PC-3 (cell line): Measurements from ENCODE around the gene SWT1. TPM values are rescaled to one million over a fixed set of nuclear protein-coding genes. Genes with fewer than 3 reads are reported as not detected.

ENCODE experiments used
- ATAC-seq: fragments of 200-7000 bp; cut with Tn5 transposase; 2 replicates; pipeline ENCODE4 v1.9.1; 2020; ENCODE audit warnings: mild to moderate bottlenecking, moderate library complexity
- BruUV-seq: library from RNA; stranded (reverse); fragments of 400-500 nt; replicated peaks from 2 replicates; lab custom pipeline; 2021; lab: Mats Ljungman, UMichigan
- CTCF ChIA-PET: fragments of 300-600 bp; sonication (Branson Sonifier 250); formaldehyde crosslinking; loops from one replicate; lab custom pipeline; 2022; ENCODE audit warnings: antibody characterized with exemption; lab: Charles Lee
- POLR2A ChIA-PET: fragments of 300-600 bp; sonication (Branson Sonifier 250); formaldehyde crosslinking; loops from one replicate; lab custom pipeline; 2022; ENCODE audit warnings: antibody characterized with exemption; ENCODE audit not compliant: unreplicated experiment; lab: Charles Lee
- DNase-seq: peaks from one replicate; pipeline ENCODE4 v3.0.0-alpha.2; 2015
- H2AFZ ChIP-seq: fragments of 300-600 bp; sonication (generic); 2 replicates; pipeline ENCODE4 v1.6.0; 2016; ENCODE audit warnings: antibody characterized with exemption, low read length
- H3F3A ChIP-seq: fragments of 300-600 bp; sonication (generic); one replicate; pipeline ENCODE4 v1.6.0; 2017; ENCODE audit warnings: antibody characterized with exemption, low read length, control low read depth, mild to moderate bottlenecking; ENCODE audit not compliant: unreplicated experiment
- H3K27ac ChIP-seq: fragments of 300-600 bp; sonication (generic); 2 replicates; pipeline ENCODE4 v1.5.1; 2016; ENCODE audit warnings: mild to moderate bottlenecking, low read length
- H3K27me3 ChIP-seq: fragments of 300-600 bp; sonication (generic); 2 replicates; pipeline ENCODE4 v1.6.1; 2016; ENCODE audit warnings: low read length, mixed read lengths
- H3K36me3 ChIP-seq: fragments of 300-600 bp; sonication (generic); 2 replicates; pipeline ENCODE4 v1.6.1; 2016; ENCODE audit warnings: low read depth, mixed run types, low read length, mixed read lengths
- H3K4me1 ChIP-seq: fragments of 300-600 bp; sonication (generic); 2 replicates; pipeline ENCODE4 v1.5.1; 2016; ENCODE audit warnings: low read length; ENCODE audit not compliant: insufficient read depth
- H3K4me2 ChIP-seq: fragments of 300-600 bp; sonication (generic); 2 replicates; pipeline ENCODE4 v1.6.0; 2016; ENCODE audit warnings: low read length
- H3K4me3 ChIP-seq: fragments of 300-600 bp; sonication (generic); 2 replicates; pipeline ENCODE4 v1.5.1; 2016; ENCODE audit warnings: mild to moderate bottlenecking, low read length, mixed read lengths
- H3K79me2 ChIP-seq: fragments of 300-600 bp; sonication (generic); 2 replicates; pipeline ENCODE4 v1.6.1; 2017; ENCODE audit warnings: low read length, mixed read lengths
- H3K9ac ChIP-seq: fragments of 300-600 bp; sonication (generic); 2 replicates; pipeline ENCODE4 v1.6.0; 2016; ENCODE audit warnings: mild to moderate bottlenecking, low read length
- H3K9me2 ChIP-seq: fragments of 300-600 bp; sonication (generic); replicated peaks from 2 replicates; pipeline ENCODE4 v1.6.1; 2016; ENCODE audit warnings: mixed run types, low read length, mixed read lengths
- H3K9me3 ChIP-seq: fragments of 300-600 bp; sonication (generic); 2 replicates; pipeline ENCODE4 v1.6.1; 2016; ENCODE audit warnings: low read length, mixed read lengths
- H4K20me1 ChIP-seq: fragments of 300-600 bp; sonication (generic); 2 replicates; pipeline ENCODE4 v1.6.1; 2016; ENCODE audit warnings: low read length, mixed read lengths
- CTCF ChIP-seq: fragments of 300-600 bp; sonication (generic); conservative IDR thresholded peaks from 2 replicates; pipeline ENCODE4 v1.5.1; 2017; ENCODE audit warnings: antibody characterized with exemption, low read depth, mild to moderate bottlenecking, low read length
- EZH2 ChIP-seq: fragments of 300-600 bp; sonication (generic); IDR thresholded peaks from one replicate; pipeline ENCODE4 v1.6.1; 2017; ENCODE audit warnings: antibody characterized with exemption, mild to moderate bottlenecking, low read length; ENCODE audit not compliant: unreplicated experiment
- EZH2phosphoT487 ChIP-seq: fragments of 300-600 bp; sonication (generic); IDR thresholded peaks from 2 replicates; pipeline ENCODE4 v1.6.1; 2018; ENCODE audit warnings: mild to moderate bottlenecking, antibody characterized with exemption, low read length, borderline replicate concordance
- intact Hi-C: fragments of 100-400 bp; cut with micrococcal nuclease; formaldehyde crosslinking; loops from 2 replicates; pipeline ENCODE4 v1.9.0; 2023
- total RNA-seq: library from RNA; depleted of rRNA; stranded (reverse); fragments of >200 nt; gene quantifications from 2 replicates; pipeline ENCODE4 v1.2.3, GENCODE V29; 2014

SWT1 gene
- total RNA-seq, 1 experiment from 2014 or later = 0.69 TPM

DNA sequence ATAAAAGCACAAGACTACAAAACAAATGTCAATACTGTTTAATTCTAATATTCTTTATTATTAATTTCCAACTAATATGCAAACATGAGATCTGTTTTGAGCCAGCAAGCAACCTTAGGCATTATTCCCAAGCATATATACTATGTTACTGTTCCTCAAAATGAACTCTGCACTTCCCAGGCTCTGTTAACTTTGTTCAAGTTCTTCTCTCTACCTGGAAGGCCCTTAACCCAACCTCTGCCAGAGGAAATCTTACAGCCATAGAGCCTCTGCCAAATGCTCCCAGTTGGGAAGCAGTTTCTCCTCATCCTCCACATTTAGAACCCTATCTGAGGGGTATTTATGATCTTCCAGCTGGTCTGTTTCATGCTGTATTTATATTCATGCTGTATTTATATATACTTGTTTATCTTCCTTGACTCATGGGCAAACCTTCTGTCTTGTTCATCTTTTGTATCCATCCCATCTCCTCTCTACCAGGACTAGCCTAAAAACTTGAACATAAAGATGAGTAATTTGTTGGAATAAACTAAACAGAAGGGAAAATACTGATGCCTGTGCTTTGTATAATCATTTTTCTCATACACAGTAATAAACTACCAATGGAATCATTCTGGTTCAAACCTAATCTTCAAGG is 154.7 kb downstream of the SWT1 start:
- BruUV-seq = no TSS peak
- Histone ChIP-seq H3K4me1 (peaks cover 28% of the 10 kb centered on the region), H3K27ac (no peak overlapping the region), H3F3A (no peaks in the 10 kb centered on the region), H3K4me3 (no peak overlapping the region), H2AFZ (no peak overlapping the region), H3K27me3 (no peaks in the 10 kb centered on the region), H3K9ac (no peak overlapping the region), H3K79me2 (peaks cover 60% of the 10 kb centered on the region), H3K9me3 (no peaks in the 10 kb centered on the region), H3K36me3 (peaks cover 23% of the 10 kb centered on the region; the same call in 1 of the 2 replicates), H3K9me2 (no peaks in the 10 kb centered on the region), H3K4me2 (no peak overlapping the region), H4K20me1 (peaks cover 50% of the 10 kb centered on the region)
- DNase-seq (no peak), ATAC-seq (no peak)
- intact Hi-C loops = loop anchor here (5.0 to 10.0 kb wide), 3 partner anchors 69 to 286 kb away; no protein-coding TSS in a partner anchor
- CTCF ChIA-PET = no interaction called here
- TF ChIP-seq CTCF (no peak), EZH2phosphoT487 (no peak), EZH2 (no peak)
- POLR2A ChIA-PET = no interaction called here

DNA sequence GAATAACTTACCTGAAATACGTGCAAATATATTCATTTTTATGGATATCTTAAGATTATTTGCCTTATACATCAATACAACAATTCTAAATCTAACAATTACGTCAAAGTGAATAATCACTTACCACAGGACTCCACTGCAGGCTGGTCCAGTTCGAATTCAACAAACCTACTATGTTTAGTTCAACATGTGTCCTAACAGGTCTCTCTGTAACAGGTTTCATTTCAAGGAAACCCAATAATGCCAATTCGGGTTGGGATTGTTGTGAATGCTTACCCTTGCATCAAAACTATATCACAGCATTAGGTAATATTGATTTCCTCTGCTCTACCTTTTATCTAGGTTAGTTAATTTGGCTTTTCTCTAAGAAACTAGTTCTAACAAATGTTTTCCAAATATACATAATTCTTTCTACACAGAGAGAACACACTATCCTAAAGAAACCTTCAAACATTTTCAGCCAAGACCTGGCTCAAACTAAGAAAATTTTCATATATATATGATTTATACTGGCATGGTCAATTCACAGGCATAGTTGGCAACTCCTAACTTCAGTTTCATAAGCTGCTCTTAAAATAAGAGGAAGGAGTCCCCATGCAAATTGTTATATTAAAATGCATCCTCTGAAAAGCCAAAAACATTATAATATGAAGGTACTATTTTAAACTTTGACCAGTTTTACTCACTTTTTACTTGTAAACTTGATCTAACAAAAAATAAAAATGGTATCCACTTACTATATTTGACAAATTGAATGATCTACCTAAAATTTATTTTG is 155.6 kb downstream of the SWT1 start:
- no TSS peak for BruUV-seq
- Histone ChIP-seq H3K36me3 (peaks cover 15% of the 10 kb centered on the region; the same call in 1 of the 2 replicates), H3F3A (no peaks in the 10 kb centered on the region), H3K79me2 (peaks cover 64% of the 10 kb centered on the region), H3K27me3 (no peaks in the 10 kb centered on the region), H3K27ac (no peak overlapping the region), H3K9me3 (no peaks in the 10 kb centered on the region), H3K9ac (no peak overlapping the region), H3K4me1 (peaks cover 29% of the 10 kb centered on the region), H3K4me2 (peak overlapping the region; percentile 95; the same call in 1 of the 2 replicates), H2AFZ (no peak overlapping the region), H3K9me2 (no peaks in the 10 kb centered on the region), H3K4me3 (no peak overlapping the region), H4K20me1 (peaks cover 50% of the 10 kb centered on the region)
- intact Hi-C loops = loop anchor here (5.0 to 10.0 kb wide), 3 partner anchors 70 to 285 kb away; no protein-coding TSS in a partner anchor
- DNase-seq (no peak), ATAC-seq (no peak)
- POLR2A ChIA-PET = interaction anchor here (0.6 kb wide), 1 partner anchor 258 kb away, joined by 4 read pairs; no protein-coding TSS in a partner anchor
- TF ChIP-seq EZH2phosphoT487 (no peak), CTCF (no peak), EZH2 (no peak)
- CTCF ChIA-PET = no interaction called here
